Lung (tissue), 12 donors: ENCODE measurements around the gene SLC10A7. TPM values are rescaled to one million over a fixed set of nuclear protein-coding genes. Genes with fewer than 3 reads are reported as not detected.

ENCODE experiments used
- ATAC-seq: fragments of 200-7000 bp; cut with Tn5 transposase; one replicate; pipeline ENCODE4 v1.9.1; 2020; ENCODE audit warnings: moderate number of reproducible peaks; ENCODE audit not compliant: insufficient read depth, low FRiP score
- DNase-seq, 3 donors: peaks; one replicate each; pipeline ENCODE4 v3.0.0-alpha.2; 2013 to 2017
- H3K27ac ChIP-seq, 2 donors: one replicate each; pipeline ENCODE4 v1.5.1; 2013; ENCODE audit warnings: mild to moderate bottlenecking in 2 of 2, moderate library complexity in 2 of 2, control low read depth in 1 of 2, inconsistent platforms in 1 of 2, low read depth in 1 of 2, low read length in 1 of 2
- H3K27me3 ChIP-seq, 3 donors: one replicate each; pipeline ENCODE4 v1.5.1; 2013; ENCODE audit warnings: low read length in 2 of 3; ENCODE audit not compliant: control insufficient read depth in 3 of 3, insufficient read depth in 3 of 3
- H3K36me3 ChIP-seq, 4 donors: one replicate each; pipeline ENCODE4 v1.5.1; 2013; ENCODE audit warnings: low read length in 4 of 4, mild to moderate bottlenecking in 1 of 4, moderate library complexity in 1 of 4; ENCODE audit not compliant: control insufficient read depth in 4 of 4, insufficient read depth in 4 of 4
- H3K4me1 ChIP-seq, 5 donors: one replicate each; pipeline ENCODE4 v1.5.1; 2013; ENCODE audit warnings: low read length in 5 of 5, mild to moderate bottlenecking in 2 of 5, moderate library complexity in 1 of 5; ENCODE audit not compliant: control insufficient read depth in 5 of 5, insufficient read depth in 5 of 5
- H3K4me3 ChIP-seq: one replicate; pipeline ENCODE4 v1.5.1; 2013; ENCODE audit warnings: mild to moderate bottlenecking, control low read depth, moderate library complexity
- H3K9ac ChIP-seq, 2 donors: one replicate each; pipeline ENCODE4 v1.5.1; 2013; ENCODE audit warnings: low read length in 2 of 2, control low read depth in 1 of 2; ENCODE audit not compliant: insufficient read depth in 1 of 2
- H3K9me3 ChIP-seq, 4 donors: one replicate each; pipeline ENCODE4 v1.5.1; 2013; ENCODE audit warnings: low read length in 3 of 4, mild to moderate bottlenecking in 1 of 4, moderate library complexity in 1 of 4; ENCODE audit not compliant: control insufficient read depth in 4 of 4, insufficient read depth in 3 of 4
- WGBS, 2 donors: extraction: QIAGEN DNeasy Blood & Tissue Kit; methylation state at CpG; one replicate each; pipeline ENCODE4 v1.1.7; 2013; 5-methylcytosine and 5-hydroxymethylcytosine counted together
- polyA plus RNA-seq, 2 donors: library from polyadenylated mRNA; stranded (reverse); fragments of 200-250 nt; gene quantifications; one replicate each; pipeline ENCODE4 v1.2.1, GENCODE V29; 2013
- total RNA-seq, 2 donors: library from RNA; depleted of rRNA in 1 of 2; stranded (reverse); fragments of >200 nt in 1 of 2; gene quantifications; one replicate each; pipeline ENCODE4 v1.2.1, GENCODE V29; 2014 to 2021
- TF ChIP-seq, protein P1 (sequence below): IDR thresholded peaks from 2 replicates; pipeline ENCODE4 v1.5.1; 2012; ENCODE audit warnings: mild to moderate bottlenecking; ENCODE audit errors: control extremely low read depth, extremely low read depth
- donor health status: control.
- donor health status: control.
- donor health status: Bipolar disorder and iron deficiency.
- donor health status: healthy.
- donor health status: DM: yes; HTN: yes; CAD: no.

SLC10A7 gene
- total and polyA plus RNA-seq, 4 donors = 3.2 to 33.4 (median 13.3) TPM

- Histone ChIP-seq H3K9ac (no peak overlapping the region), H3K27ac (no peak overlapping the region), H3K4me1 (peaks cover 0 to 2% (median 0%) of the 10 kb centered on the region in 5 donors), H3K27me3 (no peaks in the 10 kb centered on the region), H3K9me3 (no peaks in the 10 kb centered on the region), H3K36me3 (peaks cover 0 to 11% (median 6%) of the 10 kb centered on the region in 4 donors), H3K4me3 (no peak overlapping the region)
- WGBS, 2 donors = 97 to 100% methylated on average over 1 of the region's 1 CpG
- DNase-seq = no peak
- TF ChIP-seq, protein P1, sequence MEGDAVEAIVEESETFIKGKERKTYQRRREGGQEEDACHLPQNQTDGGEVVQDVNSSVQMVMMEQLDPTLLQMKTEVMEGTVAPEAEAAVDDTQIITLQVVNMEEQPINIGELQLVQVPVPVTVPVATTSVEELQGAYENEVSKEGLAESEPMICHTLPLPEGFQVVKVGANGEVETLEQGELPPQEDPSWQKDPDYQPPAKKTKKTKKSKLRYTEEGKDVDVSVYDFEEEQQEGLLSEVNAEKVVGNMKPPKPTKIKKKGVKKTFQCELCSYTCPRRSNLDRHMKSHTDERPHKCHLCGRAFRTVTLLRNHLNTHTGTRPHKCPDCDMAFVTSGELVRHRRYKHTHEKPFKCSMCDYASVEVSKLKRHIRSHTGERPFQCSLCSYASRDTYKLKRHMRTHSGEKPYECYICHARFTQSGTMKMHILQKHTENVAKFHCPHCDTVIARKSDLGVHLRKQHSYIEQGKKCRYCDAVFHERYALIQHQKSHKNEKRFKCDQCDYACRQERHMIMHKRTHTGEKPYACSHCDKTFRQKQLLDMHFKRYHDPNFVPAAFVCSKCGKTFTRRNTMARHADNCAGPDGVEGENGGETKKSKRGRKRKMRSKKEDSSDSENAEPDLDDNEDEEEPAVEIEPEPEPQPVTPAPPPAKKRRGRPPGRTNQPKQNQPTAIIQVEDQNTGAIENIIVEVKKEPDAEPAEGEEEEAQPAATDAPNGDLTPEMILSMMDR = no peak
- ATAC-seq = no peak
Observed at GRCh38 chr4:146513548-146513947, 8.2 kb downstream of the SLC10A7 start.

GRCh38 chr4:146511381-146511780 lies 10.4 kb downstream of the SLC10A7 start:
- Histone ChIP-seq H3K27ac (no peak overlapping the region), H3K9ac (no peak overlapping the region), H3K4me1 (no peaks in the 10 kb centered on the region), H3K36me3 (peaks cover 0 to 8% (median 5%) of the 10 kb centered on the region in 4 donors), H3K9me3 (no peaks in the 10 kb centered on the region), H3K27me3 (no peaks in the 10 kb centered on the region), H3K4me3 (no peak overlapping the region)
- no peak for ATAC-seq
- DNase-seq = no peak
- TF ChIP-seq, protein P1 = no peak
- WGBS, 2 donors = 22 to 47% methylated on average over 3 of the region's 3 CpGs

DNA sequence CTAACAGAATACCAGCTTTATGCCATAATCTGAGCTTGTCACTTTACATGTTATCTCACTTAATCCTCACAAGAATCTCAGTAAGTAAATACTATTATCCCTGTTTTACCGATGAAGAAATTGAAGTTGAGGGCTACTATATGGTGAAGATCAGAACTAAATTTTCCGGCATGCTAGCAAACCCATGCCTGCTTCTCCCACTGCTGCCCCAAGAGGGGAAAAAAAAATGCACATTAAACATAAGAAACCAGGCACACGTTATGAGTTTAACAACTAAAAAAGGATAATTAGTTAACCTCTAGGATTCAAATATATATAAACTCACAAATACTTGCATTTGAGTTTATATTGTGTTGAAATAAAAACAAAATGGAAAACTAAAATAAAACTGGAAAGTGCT lies 10.8 kb downstream of the SLC10A7 start:
- Histone ChIP-seq H3K9ac (no peak overlapping the region), H3K4me1 (no peaks in the 10 kb centered on the region), H3K27ac (no peak overlapping the region), H3K4me3 (no peak overlapping the region), H3K36me3 (peaks cover 0 to 8% (median 5%) of the 10 kb centered on the region in 4 donors), H3K27me3 (no peaks in the 10 kb centered on the region), H3K9me3 (no peaks in the 10 kb centered on the region)
- 78 to 81% methylated on average over 3 of the region's 3 CpGs for WGBS, 2 donors
- DNase-seq = no peak
- no peak for ATAC-seq
- TF ChIP-seq, protein P1 = no peak
